ENCODE results near the gene GALNS.

Gene GALNS

DNA sequence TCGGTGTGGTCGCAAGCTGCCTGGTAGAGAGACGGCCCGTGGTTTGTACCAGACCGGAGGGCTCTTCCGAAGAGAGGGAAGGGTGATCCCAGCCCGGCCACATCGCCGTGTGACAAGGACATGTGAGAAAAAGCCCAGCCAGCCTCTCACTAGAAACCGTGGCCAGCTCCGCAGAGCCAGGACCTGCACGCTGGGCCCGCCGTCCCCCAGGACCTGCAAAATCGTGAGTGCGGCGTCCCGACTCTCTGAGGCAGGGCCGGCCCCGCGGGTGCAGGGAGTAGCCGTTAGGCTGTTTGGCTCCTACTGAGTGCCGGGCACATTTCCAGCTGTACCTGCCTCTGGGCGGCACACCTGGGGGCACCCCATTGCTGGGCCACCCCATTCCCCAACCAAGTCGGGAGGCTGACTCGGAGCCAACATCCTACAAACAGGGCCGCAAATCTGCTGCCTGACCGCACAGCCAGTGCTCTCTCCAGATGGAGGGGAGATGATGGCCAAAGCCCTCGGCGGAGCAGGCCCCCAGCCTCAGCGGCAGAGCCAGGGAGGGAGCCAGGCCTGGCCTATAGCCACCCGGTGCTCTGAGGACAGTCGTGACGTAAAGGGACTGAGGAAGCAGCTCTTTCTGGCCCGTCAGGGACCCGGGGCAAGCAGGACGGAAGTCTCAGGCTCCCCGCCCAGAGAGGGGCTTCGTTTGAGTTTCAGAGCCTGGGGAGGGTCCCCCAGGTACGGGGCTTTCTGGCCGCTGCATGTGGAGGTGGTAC is 43.3 kb upstream of the GALNS start:
- Histone ChIP-seq H3K27ac (no peak overlapping the region), H3K9ac (no peak overlapping the region), H3K79me2 (no peaks in the 10 kb centered on the region), H3K4me3 (ENCODE audit: low read depth, low read length) (no peak overlapping the region), H3K27me3 (ENCODE audit: control insufficient read depth, insufficient read depth, low read length) (no peaks in the 10 kb centered on the region), H3K4me1 (no peaks in the 10 kb centered on the region), H3K36me3 (ENCODE audit: control insufficient read depth, insufficient read depth, low read length) (no peaks in the 10 kb centered on the region), H3K9me3 (ENCODE audit: control insufficient read depth, low read length) (no peaks in the 10 kb centered on the region), H2AFZ (no peak overlapping the region), H3K4me2 (ENCODE audit: low read length) (no peak overlapping the region)
- TF ChIP-seq, protein P1, sequence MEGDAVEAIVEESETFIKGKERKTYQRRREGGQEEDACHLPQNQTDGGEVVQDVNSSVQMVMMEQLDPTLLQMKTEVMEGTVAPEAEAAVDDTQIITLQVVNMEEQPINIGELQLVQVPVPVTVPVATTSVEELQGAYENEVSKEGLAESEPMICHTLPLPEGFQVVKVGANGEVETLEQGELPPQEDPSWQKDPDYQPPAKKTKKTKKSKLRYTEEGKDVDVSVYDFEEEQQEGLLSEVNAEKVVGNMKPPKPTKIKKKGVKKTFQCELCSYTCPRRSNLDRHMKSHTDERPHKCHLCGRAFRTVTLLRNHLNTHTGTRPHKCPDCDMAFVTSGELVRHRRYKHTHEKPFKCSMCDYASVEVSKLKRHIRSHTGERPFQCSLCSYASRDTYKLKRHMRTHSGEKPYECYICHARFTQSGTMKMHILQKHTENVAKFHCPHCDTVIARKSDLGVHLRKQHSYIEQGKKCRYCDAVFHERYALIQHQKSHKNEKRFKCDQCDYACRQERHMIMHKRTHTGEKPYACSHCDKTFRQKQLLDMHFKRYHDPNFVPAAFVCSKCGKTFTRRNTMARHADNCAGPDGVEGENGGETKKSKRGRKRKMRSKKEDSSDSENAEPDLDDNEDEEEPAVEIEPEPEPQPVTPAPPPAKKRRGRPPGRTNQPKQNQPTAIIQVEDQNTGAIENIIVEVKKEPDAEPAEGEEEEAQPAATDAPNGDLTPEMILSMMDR (IDR thresholded peaks at IDR 0.05): no peak

DNA sequence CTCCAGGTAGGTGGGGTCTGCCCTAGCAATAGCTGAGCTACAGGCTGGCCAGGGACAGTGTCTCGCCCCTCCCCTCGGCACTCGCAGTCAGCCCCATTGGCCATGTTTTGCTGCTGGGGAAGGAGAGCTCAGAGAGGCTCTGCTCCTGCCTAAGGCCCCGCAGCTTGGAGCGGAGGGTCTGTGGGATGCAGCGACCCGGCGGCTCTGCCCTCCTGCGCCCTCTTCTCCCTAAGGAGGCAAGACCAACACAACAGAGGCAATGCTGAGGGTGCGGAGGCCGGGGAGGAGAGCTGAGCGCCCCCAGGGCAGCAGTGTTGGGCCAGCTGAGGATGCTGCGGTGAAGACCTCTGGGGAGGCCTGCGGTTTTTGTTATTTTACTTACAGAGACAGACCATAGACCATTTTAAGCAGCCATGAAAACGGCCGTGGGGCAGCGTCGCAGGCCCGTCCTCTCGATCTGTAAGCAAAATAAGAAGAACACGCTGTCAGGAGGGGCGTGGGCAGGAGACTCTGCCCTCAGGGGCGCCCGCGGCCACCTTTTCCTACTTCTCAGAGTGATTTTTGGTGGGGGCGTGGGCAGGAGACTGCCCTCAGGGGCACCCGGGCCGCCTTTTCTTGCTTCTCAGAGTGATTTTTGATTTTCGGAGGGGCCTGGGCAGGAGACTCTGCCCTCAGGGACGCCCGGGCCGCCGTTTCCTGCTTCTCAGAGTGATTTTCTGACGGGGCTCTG is 41.1 kb upstream of the GALNS start:
- no peak overlapping the region for H3K9ac ChIP-seq
- no peak overlapping the region for H3K4me3 ChIP-seq (ENCODE audit: low read depth, low read length)
- no peak overlapping the region for H2AFZ ChIP-seq
- H3K27me3 ChIP-seq (ENCODE audit: control insufficient read depth, insufficient read depth, low read length): no peaks in the 10 kb centered on the region
- no peak overlapping the region for H3K4me2 ChIP-seq (ENCODE audit: low read length)
- no peak overlapping the region for H3K27ac ChIP-seq
- no peaks in the 10 kb centered on the region for H3K9me3 ChIP-seq (ENCODE audit: control insufficient read depth, low read length)
- no peaks in the 10 kb centered on the region for H3K4me1 ChIP-seq
- TF ChIP-seq, protein P1 (IDR thresholded peaks at IDR 0.05): no peak
- no peaks in the 10 kb centered on the region for H3K36me3 ChIP-seq (ENCODE audit: control insufficient read depth, insufficient read depth, low read length)
- H3K79me2 ChIP-seq: no peaks in the 10 kb centered on the region

DNA sequence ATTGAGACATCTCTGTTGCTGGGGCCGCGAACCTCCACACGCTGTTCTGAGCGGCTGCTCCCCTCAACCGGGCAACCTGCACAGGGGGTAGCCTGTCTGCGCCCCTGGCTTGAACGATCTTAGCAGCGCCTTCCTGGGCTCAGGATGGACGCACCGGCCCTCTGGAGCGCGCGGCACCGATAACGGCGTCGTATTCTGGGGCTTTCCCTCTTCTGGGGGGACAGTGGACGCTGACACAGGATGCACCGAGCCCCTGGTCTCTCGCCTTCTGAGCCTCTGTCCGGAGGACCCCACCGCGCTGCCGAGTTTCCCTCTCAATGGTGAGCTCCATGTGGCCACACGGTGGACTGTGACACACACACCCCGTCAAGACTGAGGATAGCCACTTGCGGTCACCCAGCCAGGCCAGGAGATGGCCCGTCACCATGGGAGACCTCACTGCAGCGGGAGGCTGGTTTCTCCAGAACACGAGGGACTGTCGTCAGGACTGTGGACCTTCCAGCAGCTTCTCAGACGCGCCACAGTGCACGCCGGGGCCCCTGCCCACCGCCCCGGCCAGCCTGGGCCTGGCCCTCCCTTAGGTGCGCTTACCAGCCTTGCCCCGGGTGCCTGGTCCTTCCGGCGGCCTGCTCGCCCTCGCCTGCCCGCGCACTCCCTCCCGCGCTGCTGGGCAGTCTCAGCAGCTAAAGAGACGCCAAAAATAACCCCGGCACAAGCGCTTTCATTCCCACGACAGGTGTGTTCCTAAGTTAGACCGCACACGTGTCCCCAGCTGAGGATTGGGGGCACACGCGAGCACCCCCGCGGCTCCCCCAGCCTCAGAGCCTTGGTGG is 39.7 kb upstream of the GALNS start:
- TF ChIP-seq, protein P1 (IDR thresholded peaks at IDR 0.05): no peak
- H3K4me3 ChIP-seq (ENCODE audit: low read depth, low read length): no peak overlapping the region

DNA sequence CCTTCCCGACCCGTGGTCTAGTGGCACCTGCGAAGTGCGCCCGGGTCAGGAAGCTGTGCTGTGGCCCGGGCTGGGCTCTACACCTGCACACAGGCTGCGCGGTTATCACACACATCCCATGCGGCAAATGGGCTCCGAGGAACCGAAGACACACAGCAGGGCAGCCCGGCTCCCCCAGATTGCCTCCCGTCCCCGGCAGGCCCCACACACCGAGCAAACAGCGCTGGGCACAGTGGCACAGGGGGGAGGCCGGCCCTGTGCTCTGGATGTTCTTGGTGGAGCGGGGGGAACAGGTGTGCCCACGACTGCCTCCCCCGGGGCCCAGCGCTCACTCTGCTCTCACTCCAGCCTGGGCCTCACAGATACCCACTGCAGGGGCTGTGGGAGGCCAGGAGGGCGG is 38.6 kb upstream of the GALNS start:
- Histone ChIP-seq H3K27me3 (ENCODE audit: control insufficient read depth, insufficient read depth, low read length) (no peaks in the 10 kb centered on the region), H3K79me2 (no peaks in the 10 kb centered on the region), H3K4me3 (ENCODE audit: low read depth, low read length) (no peak overlapping the region), H3K36me3 (ENCODE audit: control insufficient read depth, insufficient read depth, low read length) (no peaks in the 10 kb centered on the region), H3K4me1 (no peaks in the 10 kb centered on the region), H3K4me2 (ENCODE audit: low read length) (no peak overlapping the region), H3K27ac (no peak overlapping the region), H3K9me3 (ENCODE audit: control insufficient read depth, low read length) (no peaks in the 10 kb centered on the region), H3K9ac (no peak overlapping the region), H2AFZ (no peak overlapping the region)
- TF ChIP-seq, protein P1 (IDR thresholded peaks at IDR 0.05): no peak

More for the DNA sequence above, 39.7 kb upstream of the GALNS start:
- Histone ChIP-seq H3K27ac (no peak overlapping the region), H3K27me3 (ENCODE audit: control insufficient read depth, insufficient read depth, low read length) (no peaks in the 10 kb centered on the region), H3K4me1 (no peaks in the 10 kb centered on the region), H3K36me3 (ENCODE audit: control insufficient read depth, insufficient read depth, low read length) (no peaks in the 10 kb centered on the region), H2AFZ (no peak overlapping the region), H3K9ac (no peak overlapping the region), H3K4me2 (ENCODE audit: low read length) (no peak overlapping the region), H3K9me3 (ENCODE audit: control insufficient read depth, low read length) (no peaks in the 10 kb centered on the region), H3K79me2 (no peaks in the 10 kb centered on the region)

Measured in parathyroid adenoma (tissue), 2 donors.